Neural progenitor cell (in vitro differentiated cells): ENCODE results near the gene GLP1R. TPM values are rescaled to one million over a fixed set of nuclear protein-coding genes. Genes with fewer than 3 reads are reported as not detected.
A peak's percentile ranks its signal among the peaks of the same experiment; 100 is the strongest.

Source experiments
- DNase-seq: peaks from one replicate; pipeline ENCODE4 v3.0.0-alpha.2; 2016; ENCODE audit warnings: low spot score
- H2AFZ ChIP-seq: fragments of 200-600 bp; sonication (generic); replicated peaks from 2 replicates; pipeline ENCODE4 v1.6.1; 2016; ENCODE audit warnings: antibody characterized with exemption
- H3F3A ChIP-seq: fragments of 200-600 bp; sonication (generic); 2 replicates; pipeline ENCODE4 v1.6.1; 2016; ENCODE audit warnings: antibody characterized with exemption, low read depth
- H3K27ac ChIP-seq: fragments of 200-600 bp; sonication (generic); 2 replicates; pipeline ENCODE4 v1.5.1; 2016; ENCODE audit warnings: mild to moderate bottlenecking
- H3K27me3 ChIP-seq: fragments of 200-600 bp; sonication (generic); 2 replicates; pipeline ENCODE4 v1.6.1; 2016; ENCODE audit warnings: mild to moderate bottlenecking, moderate library complexity
- H3K36me3 ChIP-seq: fragments of 200-600 bp; sonication (generic); 2 replicates; pipeline ENCODE4 v1.5.1; 2016
- H3K4me1 ChIP-seq: fragments of 200-600 bp; sonication (generic); 2 replicates; pipeline ENCODE4 v1.6.1; 2016; ENCODE audit warnings: mixed run types
- H3K4me2 ChIP-seq: fragments of 200-600 bp; sonication (generic); 2 replicates; pipeline ENCODE4 v1.6.1; 2016
- H3K4me3 ChIP-seq: fragments of 200-600 bp; sonication (generic); 2 replicates; pipeline ENCODE4 v1.5.1; 2016
- H3K79me2 ChIP-seq: fragments of 200-600 bp; sonication (generic); 2 replicates; pipeline ENCODE4 v1.6.1; 2016; ENCODE audit warnings: low read depth
- H3K9ac ChIP-seq: fragments of 200-600 bp; sonication (generic); 2 replicates; pipeline ENCODE4 v1.6.1; 2016
- H3K9me3 ChIP-seq: fragments of 200-600 bp; sonication (generic); 2 replicates; pipeline ENCODE4 v1.5.1; 2016; ENCODE audit warnings: low read depth
- H4K20me1 ChIP-seq: fragments of 200-600 bp; sonication (generic); 2 replicates; pipeline ENCODE4 v1.6.1; 2016; ENCODE audit warnings: low read depth
- H3K27ac Mint-ChIP-seq: 3 replicates; pipeline ENCODE4 v1.8.0; 2021; ENCODE audit warnings: mixed read lengths
- H3K27me3 Mint-ChIP-seq: 2 replicates; pipeline ENCODE4 v1.8.0; 2022; ENCODE audit warnings: low read depth, mild to moderate bottlenecking, inconsistent platforms, moderate library complexity, mixed read lengths; ENCODE audit not compliant: insufficient read depth
- H3K36me3 Mint-ChIP-seq: 3 replicates; pipeline ENCODE4 v1.8.0; 2021; ENCODE audit warnings: mixed read lengths
- H3K4me1 Mint-ChIP-seq: 3 replicates; pipeline ENCODE4 v1.8.0; 2021; ENCODE audit warnings: mixed read lengths
- H3K4me3 Mint-ChIP-seq: 3 replicates; pipeline ENCODE4 v1.8.0; 2021; ENCODE audit warnings: mild to moderate bottlenecking, moderate library complexity, mixed read lengths
- H3K9me3 Mint-ChIP-seq: 3 replicates; pipeline ENCODE4 v1.8.0; 2020; ENCODE audit warnings: mixed read lengths
- EZH2 ChIP-seq: fragments of 200-600 bp; sonication (generic); IDR thresholded peaks from 2 replicates; pipeline ENCODE4 v1.6.1; 2017; ENCODE audit warnings: antibody characterized with exemption, mild to moderate bottlenecking, moderate library complexity
- EZH2phosphoT487 ChIP-seq: fragments of 200-600 bp; sonication (generic); IDR thresholded peaks from 2 replicates; pipeline ENCODE4 v1.6.1; 2017; ENCODE audit warnings: antibody characterized with exemption
- total RNA-seq: library from RNA; depleted of rRNA; stranded (reverse); fragments of >200 nt; gene quantifications from 2 replicates; pipeline ENCODE4 v1.2.3, GENCODE V29; 2015; ENCODE audit warnings: low replicate concordance
- TF ChIP-seq, protein P1 (sequence below): fragments of 200-600 bp; sonication (generic); IDR thresholded peaks from 2 replicates; pipeline ENCODE4 v1.5.1; 2017; ENCODE audit warnings: antibody characterized with exemption, mild to moderate bottlenecking

The GLP1R gene
- 0.82 and 1.3 TPM in 2 replicates for total RNA-seq

DNA sequence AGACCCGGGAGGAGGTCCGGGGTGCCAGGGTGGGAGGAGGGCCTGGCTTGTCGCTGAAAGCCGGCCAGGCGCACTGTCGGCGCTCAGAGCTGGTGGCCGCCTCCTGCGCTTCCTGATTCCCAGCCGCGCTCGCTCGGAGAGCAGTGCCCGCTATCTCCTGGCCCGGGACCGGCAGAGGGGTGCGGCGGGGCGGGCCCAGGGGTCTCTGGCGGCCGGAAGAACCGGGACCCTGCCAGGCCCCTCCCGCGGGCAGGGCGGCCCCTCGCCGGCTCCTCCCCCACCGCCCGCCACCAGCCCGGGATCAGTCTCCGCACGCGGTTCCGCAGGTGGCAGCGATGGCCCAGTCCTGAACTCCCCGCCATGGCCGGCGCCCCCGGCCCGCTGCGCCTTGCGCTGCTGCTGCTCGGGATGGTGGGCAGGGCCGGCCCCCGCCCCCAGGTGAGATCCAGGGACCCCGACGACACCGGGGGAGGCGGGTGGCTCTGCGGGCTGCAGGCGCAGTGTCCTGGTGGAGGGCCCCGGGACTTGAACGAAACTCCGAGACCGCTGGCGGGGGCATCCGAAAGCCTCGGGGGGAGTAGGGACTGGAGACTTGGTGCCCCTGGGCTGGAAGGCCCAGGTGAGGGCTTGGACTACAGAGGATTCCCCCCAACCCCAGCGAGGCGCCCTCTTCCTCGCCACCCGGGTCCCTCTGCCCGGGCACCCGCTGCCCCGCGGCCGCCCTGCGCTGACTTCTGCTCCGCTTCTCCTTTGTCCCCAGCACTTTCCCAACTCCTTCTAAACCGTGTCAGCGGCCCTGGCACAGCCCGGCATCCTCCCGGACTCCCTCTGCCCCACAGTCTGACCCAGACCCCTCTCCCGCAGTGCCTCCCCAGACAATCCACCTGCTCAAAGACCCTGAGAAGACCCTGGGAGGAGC is at the start of gene GLP1R:
TSS of gene GLP1R (plus strand) at position 301 of the 919 bp plus-strand sequence. CDS start at position 361, 60 bp downstream.
- Histone ChIP-seq H3K79me2 (no peaks in the 10 kb centered on the region), H3K4me3 (peak within 1 kb of the TSS; percentile 65), H2AFZ (peak within 1 kb of the TSS; percentile 95), H3K4me2 (peak within 1 kb of the TSS; percentile 98), H3K36me3 (no peaks in the 10 kb centered on the region), H3K9me3 (no peaks in the 10 kb centered on the region), H3K27me3 (peaks cover 50% of the 10 kb centered on the region), H3K9ac (no peak within 1 kb of the TSS), H4K20me1 (peaks cover 24% of the 10 kb centered on the region), H3K27ac (no peak within 1 kb of the TSS), H3K4me1 (no peaks in the 10 kb centered on the region), H3F3A (peaks cover 2% of the 10 kb centered on the region)
- DNase-seq: peak; percentile 61
- TF ChIP-seq EZH2 (peak; percentile 62), EZH2phosphoT487 (no peak)
- TF ChIP-seq, protein P1, sequence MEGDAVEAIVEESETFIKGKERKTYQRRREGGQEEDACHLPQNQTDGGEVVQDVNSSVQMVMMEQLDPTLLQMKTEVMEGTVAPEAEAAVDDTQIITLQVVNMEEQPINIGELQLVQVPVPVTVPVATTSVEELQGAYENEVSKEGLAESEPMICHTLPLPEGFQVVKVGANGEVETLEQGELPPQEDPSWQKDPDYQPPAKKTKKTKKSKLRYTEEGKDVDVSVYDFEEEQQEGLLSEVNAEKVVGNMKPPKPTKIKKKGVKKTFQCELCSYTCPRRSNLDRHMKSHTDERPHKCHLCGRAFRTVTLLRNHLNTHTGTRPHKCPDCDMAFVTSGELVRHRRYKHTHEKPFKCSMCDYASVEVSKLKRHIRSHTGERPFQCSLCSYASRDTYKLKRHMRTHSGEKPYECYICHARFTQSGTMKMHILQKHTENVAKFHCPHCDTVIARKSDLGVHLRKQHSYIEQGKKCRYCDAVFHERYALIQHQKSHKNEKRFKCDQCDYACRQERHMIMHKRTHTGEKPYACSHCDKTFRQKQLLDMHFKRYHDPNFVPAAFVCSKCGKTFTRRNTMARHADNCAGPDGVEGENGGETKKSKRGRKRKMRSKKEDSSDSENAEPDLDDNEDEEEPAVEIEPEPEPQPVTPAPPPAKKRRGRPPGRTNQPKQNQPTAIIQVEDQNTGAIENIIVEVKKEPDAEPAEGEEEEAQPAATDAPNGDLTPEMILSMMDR: no peak
- Mint-ChIP-seq H3K4me1 (no peaks in the 10 kb centered on the region), H3K4me3 (peak within 1 kb of the TSS; percentile 72), H3K27ac (no peak within 1 kb of the TSS), H3K9me3 (no peaks in the 10 kb centered on the region), H3K27me3 (peaks cover 48% of the 10 kb centered on the region), H3K36me3 (no peaks in the 10 kb centered on the region)

DNA sequence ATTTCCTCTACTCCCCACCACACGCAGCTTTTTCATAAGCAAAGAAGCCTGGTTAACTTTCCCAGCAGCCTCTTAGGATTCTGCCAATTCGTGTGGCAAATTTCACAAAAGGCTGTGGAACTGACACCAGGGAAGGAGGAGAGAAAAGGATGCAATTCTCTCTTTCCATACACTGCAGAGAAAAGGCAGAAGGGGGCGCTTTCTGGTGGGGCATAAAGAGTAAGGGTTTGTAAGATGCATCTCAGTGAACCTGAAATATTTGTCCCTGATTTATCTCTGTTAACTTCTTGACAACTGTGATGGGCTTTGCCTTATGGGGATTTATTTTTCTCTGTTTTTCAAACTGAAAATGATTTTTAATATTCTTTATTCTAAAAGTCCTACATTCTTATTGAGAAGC is 45.5 kb upstream of the GLP1R start:
- Histone ChIP-seq H3K79me2 (no peaks in the 10 kb centered on the region), H4K20me1 (no peaks in the 10 kb centered on the region), H3F3A (no peaks in the 10 kb centered on the region), H3K4me3 (no peak overlapping the region), H3K27me3 (peaks cover 42% of the 10 kb centered on the region), H3K36me3 (no peaks in the 10 kb centered on the region), H3K9me3 (no peaks in the 10 kb centered on the region), H3K9ac (no peak overlapping the region), H3K27ac (no peak overlapping the region), H2AFZ (no peak overlapping the region), H3K4me1 (no peaks in the 10 kb centered on the region), H3K4me2 (no peak overlapping the region)
- TF ChIP-seq, protein P1: peak; percentile 73
- TF ChIP-seq EZH2: no peak
- peaks cover 5% of the 10 kb centered on the region for H3K27me3 Mint-ChIP-seq
- H3K36me3 Mint-ChIP-seq: no peaks in the 10 kb centered on the region
- no peak overlapping the region for H3K4me3 Mint-ChIP-seq
- DNase-seq: peak; percentile 48
- no peak overlapping the region for H3K27ac Mint-ChIP-seq
- no peaks in the 10 kb centered on the region for H3K4me1 Mint-ChIP-seq
- no peaks in the 10 kb centered on the region for H3K9me3 Mint-ChIP-seq

DNA sequence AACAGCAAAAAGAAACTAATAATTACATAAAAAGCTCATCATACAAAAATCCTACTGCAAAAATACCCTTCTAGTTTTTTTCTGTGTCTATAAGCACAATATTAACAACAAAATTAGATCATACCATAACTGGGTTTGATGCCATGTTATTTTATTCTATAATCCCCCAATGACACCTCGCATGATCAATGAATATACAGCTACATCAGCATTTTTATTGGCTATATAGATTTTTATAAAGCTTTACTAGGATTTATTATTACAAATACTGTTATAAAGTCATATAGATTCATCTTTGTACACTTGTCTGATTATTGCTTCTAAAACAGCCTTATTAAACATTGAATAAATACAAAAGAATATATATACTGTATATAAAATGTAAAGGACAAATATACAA is 45.1 kb upstream of the GLP1R start:
- no peak overlapping the region for H3K9ac ChIP-seq
- H3K27me3 ChIP-seq: peaks cover 42% of the 10 kb centered on the region
- H3K9me3 ChIP-seq: no peaks in the 10 kb centered on the region
- no peak overlapping the region for H3K4me2 ChIP-seq
- H3K9me3 Mint-ChIP-seq: no peaks in the 10 kb centered on the region
- no peak overlapping the region for H3K4me3 Mint-ChIP-seq
- H3K36me3 ChIP-seq: no peaks in the 10 kb centered on the region
- no peak overlapping the region for H3K27ac ChIP-seq
- no peaks in the 10 kb centered on the region for H4K20me1 ChIP-seq
- no peak for DNase-seq
- H3K4me3 ChIP-seq: no peak overlapping the region
- H3K36me3 Mint-ChIP-seq: no peaks in the 10 kb centered on the region
- no peaks in the 10 kb centered on the region for H3K79me2 ChIP-seq
- H2AFZ ChIP-seq: no peak overlapping the region
- peaks cover 5% of the 10 kb centered on the region for H3K27me3 Mint-ChIP-seq
- no peaks in the 10 kb centered on the region for H3K4me1 Mint-ChIP-seq
- no peak overlapping the region for H3K27ac Mint-ChIP-seq
- H3K4me1 ChIP-seq: no peaks in the 10 kb centered on the region
- H3F3A ChIP-seq: no peaks in the 10 kb centered on the region
- TF ChIP-seq EZH2 (no peak), EZH2phosphoT487 (no peak)

DNA sequence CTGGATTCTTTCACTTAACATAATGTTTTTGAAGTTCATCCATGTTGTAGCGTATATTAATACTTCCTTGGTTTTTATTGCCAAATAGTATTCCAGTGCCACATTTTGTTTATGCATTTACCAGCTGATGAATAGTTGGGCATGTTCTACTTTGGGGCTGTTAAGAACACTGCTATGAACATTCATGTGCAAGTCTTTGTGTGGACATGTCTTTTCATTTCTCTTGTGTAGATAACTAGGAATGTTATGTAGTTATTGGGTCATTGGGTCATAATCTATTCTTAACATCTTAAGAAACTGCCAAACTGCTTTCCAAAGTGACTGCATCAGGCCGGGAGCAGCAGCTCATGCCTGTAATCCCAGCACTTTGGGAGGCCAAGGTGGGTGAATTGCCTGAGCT is 43.8 kb upstream of the GLP1R start:
- Mint-ChIP-seq H3K27me3 (peaks cover 5% of the 10 kb centered on the region), H3K4me3 (no peak overlapping the region), H3K27ac (no peak overlapping the region), H3K4me1 (peaks cover under 1% of the 10 kb centered on the region), H3K9me3 (no peaks in the 10 kb centered on the region), H3K36me3 (no peaks in the 10 kb centered on the region)
- Histone ChIP-seq H4K20me1 (no peaks in the 10 kb centered on the region), H3K9me3 (no peaks in the 10 kb centered on the region), H3K4me1 (peaks cover 6% of the 10 kb centered on the region), H3K4me3 (no peak overlapping the region), H2AFZ (no peak overlapping the region), H3K9ac (no peak overlapping the region), H3K4me2 (no peak overlapping the region), H3F3A (no peaks in the 10 kb centered on the region), H3K79me2 (no peaks in the 10 kb centered on the region), H3K27me3 (peaks cover 33% of the 10 kb centered on the region), H3K36me3 (no peaks in the 10 kb centered on the region), H3K27ac (no peak overlapping the region)
- TF ChIP-seq, protein P1: no peak
- no peak for TF ChIP-seq EZH2
- TF ChIP-seq EZH2phosphoT487: no peak
- no peak for DNase-seq
